Measurements from ENCODE around the gene CPZ.

Gene CPZ

DNA sequence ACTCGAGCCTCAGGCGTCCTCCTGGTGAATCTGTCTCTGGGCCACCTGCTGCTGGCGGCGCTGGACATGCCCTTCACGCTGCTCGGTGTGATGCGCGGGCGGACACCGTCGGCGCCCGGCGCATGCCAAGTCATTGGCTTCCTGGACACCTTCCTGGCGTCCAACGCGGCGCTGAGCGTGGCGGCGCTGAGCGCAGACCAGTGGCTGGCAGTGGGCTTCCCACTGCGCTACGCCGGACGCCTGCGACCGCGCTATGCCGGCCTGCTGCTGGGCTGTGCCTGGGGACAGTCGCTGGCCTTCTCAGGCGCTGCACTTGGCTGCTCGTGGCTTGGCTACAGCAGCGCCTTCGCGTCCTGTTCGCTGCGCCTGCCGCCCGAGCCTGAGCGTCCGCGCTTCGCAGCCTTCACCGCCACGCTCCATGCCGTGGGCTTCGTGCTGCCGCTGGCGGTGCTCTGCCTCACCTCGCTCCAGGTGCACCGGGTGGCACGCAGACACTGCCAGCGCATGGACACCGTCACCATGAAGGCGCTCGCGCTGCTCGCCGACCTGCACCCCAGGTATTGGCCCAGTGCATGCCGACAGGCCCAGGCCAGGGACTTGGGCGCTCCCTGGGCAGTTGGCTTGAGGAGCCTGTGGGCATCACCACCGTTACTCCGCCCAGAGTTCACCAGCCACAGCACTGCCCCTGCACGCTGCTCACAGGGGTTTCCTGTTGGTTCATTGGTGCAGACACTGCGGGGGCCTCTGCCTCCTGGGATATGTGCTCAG, 11.3 kb upstream of the CPZ start:
- DNase-seq = no peak

DNA sequence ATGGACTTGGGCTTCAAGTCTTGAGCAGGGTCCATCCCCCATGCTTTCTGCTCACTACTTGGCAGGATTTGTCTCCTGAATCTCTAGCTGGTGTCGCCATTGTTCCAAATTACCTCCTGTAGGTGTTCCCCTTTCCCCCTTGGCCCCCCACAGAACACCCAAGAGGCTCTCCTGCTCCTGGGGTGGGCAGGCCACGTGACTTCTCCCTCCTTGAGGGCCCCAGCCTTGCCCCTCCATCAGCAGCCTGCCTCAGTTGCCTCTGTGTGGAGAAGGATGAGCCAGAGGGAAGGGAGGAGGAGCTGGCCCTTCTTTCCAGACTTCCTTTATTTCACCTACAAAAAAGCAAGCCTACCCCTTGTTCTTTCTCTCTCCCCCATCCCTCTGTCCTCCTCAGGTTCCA, 10.5 kb upstream of the CPZ start:
- DNase-seq = no peak

DNA sequence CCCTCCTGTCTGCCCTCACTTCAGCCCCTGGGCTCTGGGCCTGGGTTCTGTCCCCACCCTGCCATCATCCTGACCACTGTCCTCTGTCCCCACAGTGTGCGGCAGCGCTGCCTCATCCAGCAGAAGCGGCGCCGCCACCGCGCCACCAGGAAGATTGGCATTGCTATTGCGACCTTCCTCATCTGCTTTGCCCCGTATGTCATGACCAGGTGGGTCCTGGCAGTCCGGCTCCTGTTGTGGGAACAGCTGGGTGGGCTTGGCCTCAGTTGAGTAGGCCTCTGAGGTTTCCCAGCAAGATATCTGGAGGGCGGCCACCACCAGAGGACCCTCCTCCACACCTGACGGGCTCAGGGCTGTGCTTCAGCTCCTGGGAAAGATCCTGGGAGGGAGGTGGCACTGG, 10.1 kb upstream of the CPZ start:
- no peak for DNase-seq

DNA sequence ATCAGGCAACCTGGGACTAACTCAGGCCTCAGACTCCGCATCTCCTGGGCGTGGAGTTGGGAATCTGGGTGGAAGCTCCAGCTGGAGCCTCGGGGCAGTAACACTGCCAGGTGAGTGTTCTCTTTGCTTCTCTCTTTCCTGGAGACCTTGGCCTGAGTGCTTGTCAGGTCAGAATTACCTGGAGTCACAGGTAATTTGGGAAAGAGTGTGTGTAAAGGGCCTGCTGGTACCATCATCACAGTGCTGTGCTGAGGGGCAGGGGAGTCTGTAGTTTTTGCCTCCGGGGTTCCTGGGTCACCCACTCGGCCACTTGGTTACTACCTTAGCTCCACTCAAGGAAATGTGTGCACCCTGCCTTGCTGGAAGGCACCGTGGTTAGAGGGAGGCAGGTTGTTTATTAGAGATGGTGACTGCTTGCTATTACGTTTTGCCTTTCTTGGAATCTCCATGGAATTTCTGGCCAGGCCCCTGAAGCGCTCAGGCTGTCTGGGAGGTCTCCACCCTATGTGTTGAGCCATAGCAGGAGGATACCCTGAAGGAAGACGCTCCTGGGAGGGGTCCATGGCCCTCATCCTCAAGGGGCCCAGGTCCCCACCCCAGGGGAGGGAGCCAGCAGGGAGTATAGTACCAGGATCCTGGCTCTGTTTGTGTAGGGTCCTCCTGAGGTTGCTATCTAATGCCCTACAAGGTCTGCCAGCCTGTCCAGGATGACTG, 9.5 kb upstream of the CPZ start:
- no peak for DNase-seq

DNA sequence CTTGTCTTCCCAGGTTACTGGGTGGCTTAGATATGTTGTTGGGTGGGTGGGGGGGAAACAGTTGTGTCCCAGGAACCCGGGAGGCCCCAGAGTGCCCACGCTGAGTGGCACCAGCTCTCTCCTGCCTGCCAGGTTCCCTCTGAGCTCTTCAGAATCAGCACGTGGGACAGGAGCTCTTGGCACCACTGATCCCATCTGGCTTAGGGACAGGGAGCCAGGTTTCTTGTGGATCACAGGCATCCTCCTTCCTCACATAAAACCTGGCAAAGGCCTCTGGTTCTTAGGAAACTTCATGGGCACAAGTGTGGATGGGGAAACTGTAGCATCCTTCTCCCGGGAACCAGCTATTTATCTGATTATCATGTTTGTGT, 8.9 kb upstream of the CPZ start:
- no peak for DNase-seq

DNA sequence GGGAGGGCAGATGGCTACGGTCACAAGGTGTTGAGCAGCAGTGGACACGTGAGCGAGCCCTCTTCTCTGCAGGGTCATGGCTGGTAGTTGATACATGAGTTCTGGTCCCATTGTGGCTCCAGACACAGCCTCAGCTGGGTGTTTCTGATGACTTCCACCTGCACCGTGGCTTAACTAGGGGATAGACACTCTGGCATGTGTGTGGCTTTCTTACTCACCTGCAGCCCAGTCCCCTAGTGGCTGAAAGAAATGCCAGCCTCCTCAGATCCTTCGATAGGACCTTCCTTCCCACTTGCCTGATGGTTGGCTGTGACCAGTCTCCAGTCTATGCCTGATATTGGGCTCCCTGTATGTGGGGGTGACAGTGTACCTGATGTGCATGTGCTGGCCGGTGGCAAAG, 7.4 kb upstream of the CPZ start:
- no peak for DNase-seq

DNA sequence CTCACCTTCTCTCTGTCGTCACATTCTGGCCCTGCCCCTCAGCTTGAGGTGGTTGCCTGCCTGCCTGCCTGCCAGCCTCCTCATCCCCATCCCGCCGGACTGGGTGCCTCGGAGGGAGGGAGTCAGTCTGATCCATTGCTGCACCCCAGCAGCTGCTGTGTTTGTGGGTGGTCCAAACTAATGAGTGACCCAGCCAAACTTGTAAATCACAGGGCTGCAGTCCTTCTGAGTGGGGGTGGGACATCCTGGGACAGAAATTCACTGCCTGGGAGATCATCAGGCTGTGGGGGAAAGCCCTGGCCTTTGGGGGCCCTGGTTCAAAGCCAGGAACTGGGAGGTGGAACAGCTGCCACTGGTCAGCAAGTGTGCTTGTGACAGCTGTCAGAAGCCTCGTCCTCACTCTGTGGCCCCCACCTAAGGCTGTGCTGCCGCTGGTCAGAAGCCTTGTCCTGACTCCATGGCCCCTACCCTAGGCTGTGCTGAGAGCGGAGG, 6.8 kb upstream of the CPZ start:
- no peak for DNase-seq

DNA sequence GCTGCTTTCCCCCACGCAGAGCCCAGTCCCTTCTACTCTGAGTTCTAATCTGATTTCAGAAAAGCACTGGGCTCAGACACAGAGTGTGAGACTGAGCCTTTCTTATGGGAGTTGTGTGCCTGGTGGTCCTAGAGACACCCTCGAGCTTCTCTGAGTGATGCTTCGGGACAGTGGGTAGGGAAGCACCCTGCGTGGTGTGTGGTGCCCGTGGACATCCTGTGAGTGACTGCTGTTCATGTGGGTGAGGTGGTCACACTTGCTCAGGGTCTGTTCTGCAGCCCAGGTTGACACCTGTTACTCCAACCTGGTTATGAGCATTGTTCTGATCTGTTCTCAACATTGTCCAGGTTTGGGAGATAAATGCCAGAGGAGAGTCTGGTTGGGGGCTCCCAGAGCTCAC, 6.3 kb upstream of the CPZ start:
- DNase-seq = no peak

DNA sequence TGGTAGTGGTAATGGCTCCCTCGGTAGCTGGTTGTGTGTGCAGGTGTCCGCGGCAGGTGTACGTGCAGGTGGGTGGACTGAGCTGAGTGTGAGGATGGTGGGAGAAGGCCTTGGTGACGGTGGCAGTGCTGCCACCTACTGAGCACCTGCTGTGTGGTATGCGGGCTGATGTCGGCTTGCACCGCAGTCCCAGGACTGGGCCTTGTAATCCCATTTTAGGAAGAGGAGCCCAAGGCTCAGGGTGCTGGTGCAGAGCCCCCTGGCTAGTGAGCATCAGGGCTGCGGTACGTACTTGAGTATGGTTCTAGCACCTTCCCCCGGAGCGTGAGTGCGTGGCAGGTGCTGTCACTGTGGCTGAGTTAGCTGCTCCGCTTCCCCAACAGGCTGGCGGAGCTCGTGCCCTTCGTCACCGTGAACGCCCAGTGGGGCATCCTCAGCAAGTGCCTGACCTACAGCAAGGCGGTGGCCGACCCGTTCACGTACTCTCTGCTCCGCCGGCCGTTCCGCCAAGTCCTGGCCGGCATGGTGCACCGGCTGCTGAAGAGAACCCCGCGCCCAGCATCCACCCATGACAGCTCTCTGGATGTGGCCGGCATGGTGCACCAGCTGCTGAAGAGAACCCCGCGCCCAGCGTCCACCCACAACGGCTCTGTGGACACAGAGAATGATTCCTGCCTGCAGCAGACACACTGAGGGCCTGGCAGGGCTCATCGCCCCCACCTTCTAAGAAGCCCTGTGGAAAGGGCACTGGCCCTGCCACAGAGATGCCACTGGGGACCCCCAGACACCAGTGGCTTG, 5.7 kb upstream of the CPZ start:
- no peak for DNase-seq

DNA sequence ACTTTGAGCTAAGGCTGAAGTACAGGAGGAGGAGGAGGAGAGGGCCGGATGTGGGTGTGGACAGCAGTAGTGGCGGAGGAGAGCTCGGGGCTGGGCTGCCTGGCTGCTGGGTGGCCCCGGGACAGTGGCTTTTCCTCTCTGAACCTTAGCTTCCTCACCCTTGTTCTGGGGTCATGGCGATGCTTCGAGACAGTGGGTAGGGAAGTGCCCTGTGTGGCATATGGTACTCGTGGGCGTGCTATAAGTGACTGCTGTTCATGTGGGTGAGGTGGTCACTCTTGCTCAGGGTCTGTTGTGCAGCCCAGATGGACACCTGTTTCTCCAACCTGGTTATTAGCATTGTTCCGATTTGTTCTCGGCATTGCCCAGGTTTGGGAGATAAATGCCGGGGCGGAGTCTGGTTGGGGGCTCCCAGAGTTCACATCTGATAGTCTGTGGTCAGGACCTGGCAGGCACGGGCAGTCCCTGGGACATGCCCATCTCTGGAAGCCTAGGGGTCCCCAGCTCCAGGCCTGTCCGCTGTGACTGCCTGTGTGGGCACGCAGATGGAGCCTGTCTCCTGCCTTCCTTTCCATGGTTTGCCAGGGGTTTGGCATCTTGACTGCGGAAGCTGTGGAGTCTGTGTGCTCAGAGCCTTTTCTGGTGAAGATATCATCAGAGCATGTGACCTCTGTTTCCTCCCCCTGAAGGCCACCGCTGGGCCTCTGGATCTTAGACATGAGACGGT, 4.9 kb upstream of the CPZ start:
- no peak for DNase-seq

DNA sequence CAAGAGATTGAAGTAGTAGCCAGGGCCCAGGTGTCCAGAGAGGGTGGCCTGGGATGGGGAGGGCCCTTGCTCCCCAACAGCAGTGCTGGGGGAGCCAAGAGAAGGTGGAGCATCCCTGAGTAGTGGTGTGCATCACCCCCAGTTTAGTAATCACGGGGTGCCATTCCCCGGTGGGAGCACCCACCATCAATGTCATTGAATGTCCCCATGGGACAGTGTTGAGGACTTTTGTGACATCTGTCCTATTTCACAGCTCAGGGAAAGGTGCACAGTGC, 4.4 kb upstream of the CPZ start:
- DNase-seq = no peak

DNA sequence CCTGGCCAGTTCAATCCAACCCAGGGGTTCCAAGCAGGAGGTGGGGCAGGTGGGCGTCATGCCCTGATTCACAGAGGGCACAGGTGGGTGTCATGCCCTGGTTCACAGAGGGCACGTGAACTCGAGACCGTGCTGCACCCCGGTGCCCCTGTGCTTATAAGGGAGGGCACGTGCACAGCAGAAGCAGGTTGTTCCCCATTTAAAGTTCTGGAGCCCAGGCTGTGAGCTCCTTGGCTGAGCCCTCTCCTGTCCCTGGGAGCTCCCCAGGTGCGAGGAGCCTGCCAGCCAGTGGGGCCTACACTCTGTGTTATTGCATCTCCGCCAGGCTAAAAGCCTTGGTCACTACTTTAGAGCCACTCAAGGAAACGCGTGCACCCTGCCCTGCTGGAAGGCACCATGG, 3.2 kb upstream of the CPZ start:
- no peak for DNase-seq

DNA sequence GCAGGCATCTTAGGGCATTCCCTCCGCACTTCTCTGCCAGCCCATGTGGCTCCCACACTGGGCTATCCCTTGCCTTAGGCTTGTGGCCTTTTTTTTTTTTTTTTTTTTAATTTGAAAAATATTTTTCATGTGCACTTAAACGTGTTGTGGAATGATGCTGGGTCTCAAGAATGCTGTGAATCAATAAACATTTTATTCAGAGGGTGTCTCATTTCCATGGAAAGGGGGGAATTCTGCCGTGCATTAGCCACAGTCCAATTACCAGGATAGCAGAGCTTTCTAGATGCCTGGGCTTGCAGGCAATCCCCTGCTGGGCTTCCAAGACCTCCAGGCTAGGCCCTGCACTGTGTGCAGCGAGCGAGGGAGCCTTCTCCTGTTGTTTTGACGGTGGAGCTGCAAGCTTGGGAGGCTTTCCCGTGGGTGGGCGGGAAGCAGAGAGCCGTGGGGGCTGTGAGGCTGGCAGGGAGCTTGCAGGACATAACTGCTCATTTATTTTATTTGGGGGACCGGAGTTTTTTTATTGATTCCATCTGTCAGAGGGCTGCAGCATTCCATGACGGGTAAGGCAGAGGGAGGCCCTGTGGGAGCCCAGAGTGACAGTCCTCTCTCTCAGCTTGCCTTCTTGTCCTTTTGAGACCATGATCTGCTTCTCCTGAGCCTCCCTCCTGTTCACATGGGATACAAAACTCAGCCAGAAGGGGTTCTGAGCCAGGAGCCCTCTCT, 2.6 kb upstream of the CPZ start:
- DNase-seq = no peak

DNA sequence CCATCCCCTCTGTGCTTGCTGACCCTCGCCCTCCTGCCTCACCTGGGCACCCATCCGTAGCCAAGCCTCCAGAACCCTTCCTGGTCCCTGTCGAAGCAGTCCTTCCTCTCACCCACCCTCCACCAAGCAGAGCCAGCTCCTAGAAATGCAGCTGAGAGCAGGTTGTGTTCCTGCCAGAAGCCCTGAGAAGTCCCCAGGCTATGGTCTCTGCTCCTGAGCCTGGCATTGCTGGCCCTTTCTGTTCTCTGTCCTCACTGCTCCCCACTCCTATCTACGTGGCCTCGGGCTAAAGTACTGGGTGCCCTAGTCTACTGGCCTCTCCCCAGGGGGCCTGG, 2.1 kb upstream of the CPZ start:
- DNase-seq = no peak

DNA sequence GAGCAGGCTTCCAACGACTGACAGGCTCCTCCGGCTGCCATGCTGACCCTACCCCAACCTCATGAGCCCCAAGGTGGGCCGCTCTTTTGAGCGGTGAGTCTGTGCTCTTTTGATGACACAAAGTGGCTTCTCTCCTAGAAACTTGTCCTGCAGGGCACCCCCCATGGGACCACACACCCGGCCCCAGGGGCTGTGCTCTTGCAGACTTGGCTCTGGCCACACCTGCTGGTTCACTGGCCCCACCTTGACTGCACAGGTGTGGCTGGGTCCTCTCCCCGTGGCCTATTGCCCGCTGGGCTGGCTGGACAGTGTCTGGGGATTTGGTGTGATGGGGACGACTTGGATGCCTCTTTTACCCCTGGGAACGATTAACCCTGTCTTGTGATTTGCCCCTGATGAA, 1.5 kb upstream of the CPZ start:
- no peak for DNase-seq

DNA sequence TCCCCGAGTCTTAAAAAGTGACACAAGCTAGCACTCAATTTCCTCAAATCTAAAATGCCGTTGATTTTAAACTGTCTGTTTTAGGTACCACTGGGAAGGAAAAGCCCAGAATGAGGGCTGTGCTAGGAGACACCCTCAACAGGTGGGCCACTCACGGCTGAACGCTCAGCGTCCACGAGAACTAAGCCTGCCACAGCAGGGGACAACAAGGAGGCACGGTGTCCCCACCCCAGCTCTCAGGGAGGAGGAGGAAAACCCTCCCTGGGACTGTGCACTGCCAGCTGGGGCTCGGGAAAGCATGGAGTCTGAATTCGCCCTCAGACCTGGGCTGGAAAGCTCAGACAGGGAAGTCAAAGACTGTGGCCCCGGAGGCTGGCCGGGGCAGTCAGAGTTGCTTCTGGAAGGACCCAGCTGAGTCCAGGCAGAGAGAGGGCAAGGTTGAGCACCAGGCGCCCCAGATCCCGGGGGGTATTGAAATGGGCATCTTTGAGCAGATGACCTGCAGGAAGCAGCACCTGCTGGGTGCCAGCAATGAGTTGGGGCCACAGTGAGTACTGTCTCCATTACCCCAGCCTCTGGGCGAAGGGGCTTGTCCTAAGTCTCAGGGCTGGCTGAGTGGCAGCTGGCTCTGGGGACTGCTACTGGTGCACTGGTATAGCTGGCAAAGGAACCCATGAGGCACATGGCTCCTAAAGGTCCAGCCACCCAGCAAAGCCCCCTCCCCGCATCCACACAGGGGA, 769 bp upstream of the CPZ start:
- DNase-seq = no peak

DNA sequence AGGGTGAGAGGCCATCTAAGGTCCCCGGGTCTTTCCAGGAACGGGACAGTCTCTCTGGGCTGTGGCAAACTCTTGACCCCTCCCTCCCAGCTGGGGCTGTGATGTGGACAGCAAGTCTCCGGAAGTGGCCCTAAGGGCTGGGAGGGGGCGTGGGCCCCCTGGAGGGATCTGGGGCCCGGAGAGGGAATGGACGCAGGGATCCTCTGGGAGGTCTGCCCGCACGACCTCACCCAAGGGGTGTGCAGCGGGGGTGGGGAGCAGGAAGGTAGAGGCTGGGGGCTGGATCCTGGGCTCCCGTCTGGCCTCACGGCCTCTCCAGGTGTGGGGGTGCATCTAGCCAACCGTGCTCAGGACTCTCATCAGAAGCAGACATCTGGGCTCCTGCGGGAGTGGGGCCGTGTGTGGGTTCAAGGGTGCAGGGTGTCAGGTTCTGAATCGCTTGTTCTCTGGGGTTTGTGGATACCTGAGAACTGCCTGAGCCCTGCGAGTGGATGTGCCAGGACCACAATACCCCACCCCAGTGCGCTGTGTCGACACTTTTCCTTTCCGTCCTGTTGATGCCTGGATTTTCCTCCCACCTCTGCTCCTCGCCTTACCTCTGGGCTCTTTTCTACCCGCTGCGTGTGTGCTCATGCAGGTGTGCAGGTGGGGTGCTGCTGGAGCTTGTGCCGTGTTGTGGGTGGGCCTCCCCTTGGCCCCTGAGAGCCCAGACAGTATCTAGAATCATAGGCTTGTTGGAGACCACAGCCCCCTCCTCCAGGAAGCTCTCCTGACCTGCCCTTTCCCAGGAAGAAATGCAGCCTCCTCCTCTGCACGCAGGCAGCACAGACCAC, 915 bp downstream of the CPZ start:
- DNase-seq = no peak

DNA sequence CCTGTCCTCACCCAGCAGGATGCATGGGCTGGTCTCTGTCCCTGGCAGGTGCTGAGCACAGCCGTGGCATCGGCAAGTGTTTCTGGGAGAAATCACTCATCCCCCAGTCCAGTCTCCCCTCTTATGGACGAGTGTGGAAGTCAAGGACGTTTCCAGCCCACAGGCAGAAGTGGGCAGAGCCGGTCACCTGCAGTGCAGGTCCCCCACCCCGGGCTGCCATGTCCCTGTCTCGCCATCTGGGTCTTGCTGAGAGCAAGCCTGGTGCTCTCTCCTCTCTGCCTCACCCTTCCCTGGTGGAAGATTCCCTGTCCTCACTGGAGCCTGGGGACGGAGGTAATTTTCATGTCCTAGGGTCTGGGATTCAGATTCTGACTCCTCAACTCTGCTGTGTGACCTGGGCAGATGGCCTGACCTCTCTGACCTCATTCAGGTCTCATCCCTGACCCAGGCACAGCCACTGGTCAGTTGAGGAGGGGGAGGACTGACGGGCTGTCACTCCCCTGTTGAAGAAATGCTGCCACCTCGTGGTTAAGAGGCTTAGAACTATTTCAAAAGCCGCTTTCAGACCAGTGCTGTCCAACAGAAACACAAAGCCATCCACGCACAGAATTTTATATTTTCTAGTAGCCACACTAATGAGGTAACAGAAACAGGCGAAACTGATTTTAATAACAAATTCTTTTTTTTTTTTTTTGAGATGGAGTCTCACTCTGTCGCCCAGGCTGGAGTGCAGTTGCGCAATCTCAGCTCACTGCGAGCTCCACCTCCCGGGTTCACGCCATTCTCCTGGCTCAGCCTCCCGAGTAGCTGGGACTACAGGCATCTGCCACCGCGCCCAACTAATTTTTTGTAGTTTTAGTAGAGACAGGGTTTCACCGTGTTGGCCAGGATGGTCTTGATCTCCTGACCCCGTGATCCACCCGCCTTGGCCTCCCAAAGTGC, 1.8 kb downstream of the CPZ start:
- DNase-seq = no peak

DNA sequence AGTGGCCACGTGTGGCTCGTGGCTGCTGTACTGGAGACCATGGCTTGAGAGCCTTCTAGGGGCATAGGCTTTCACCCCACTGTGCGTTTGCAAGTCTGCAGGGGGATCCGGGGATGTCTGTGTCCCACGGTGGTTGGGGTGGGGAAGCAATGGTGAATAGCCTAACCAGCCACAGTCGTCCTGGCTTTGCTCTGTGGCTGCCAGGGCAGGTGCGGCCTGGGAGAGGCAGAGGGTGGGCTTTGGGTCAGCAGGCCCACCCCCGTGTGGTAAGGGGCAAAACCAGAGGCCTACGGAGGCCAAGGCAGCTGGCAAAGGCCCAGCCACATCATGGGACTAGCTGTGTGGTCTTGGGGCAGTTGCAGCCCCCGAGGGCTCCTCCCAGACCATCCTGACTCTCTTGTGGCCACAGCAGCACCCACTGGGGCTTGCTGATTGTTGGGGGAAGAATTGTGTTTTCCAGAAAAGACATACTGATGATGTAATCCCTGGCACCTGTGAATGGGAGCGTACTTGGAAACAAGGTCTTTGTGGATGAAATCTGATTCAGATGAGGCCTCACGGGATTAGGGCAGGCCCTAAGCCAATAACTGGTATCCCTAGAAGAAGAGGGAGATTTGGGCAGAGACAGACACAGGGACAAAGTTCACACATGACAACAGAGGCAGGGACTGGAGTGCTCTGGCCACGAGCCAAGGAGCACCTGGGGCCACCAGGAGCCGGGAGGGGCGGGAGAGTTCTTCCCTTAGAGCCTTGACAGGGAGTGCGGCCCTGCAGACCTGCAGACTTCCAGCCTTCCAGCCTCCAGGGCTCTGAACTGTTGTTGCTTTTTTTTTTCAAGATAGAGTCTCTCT, 2.9 kb downstream of the CPZ start:
- no peak for DNase-seq
